OCI-LY1 (cell line): ENCODE measurements around the gene MMP21.
A peak's percentile ranks its signal among the peaks of the same experiment; 100 is the strongest.

Experiments used
- H2AFZ ChIP-seq: fragments of 200-600 bp; sonication (generic), shearing (Covaris generic); 2 replicates; pipeline ENCODE4 v1.6.0; 2014; ENCODE audit warnings: antibody characterized with exemption, mild to moderate bottlenecking, low read length
- H3F3A ChIP-seq: fragments of 200-600 bp; sonication (generic), shearing (Covaris generic); 2 replicates; pipeline ENCODE4 v1.6.0; 2014; ENCODE audit warnings: mild to moderate bottlenecking, antibody characterized with exemption, low read length, moderate library complexity; ENCODE audit not compliant: insufficient read depth
- H3K27ac ChIP-seq: fragments of 200-600 bp; sonication (generic); 2 replicates; pipeline ENCODE4 v1.5.1; 2014; ENCODE audit warnings: low read length, mixed run types, mild to moderate bottlenecking, low read depth; ENCODE audit not compliant: poor library complexity, severe bottlenecking
- H3K27me3 ChIP-seq: fragments of 200-600 bp; sonication (generic); 2 replicates; pipeline ENCODE4 v1.6.0; 2014; ENCODE audit warnings: antibody characterized with exemption, mild to moderate bottlenecking, low read length, moderate library complexity; ENCODE audit not compliant: insufficient read depth
- H3K36me3 ChIP-seq: fragments of 200-600 bp; sonication (generic); 2 replicates; pipeline ENCODE4 v1.6.1; 2014; ENCODE audit warnings: mild to moderate bottlenecking, antibody characterized with exemption, low read length, moderate library complexity, mixed read lengths; ENCODE audit not compliant: insufficient read depth
- H3K4me1 ChIP-seq: fragments of 200-600 bp; sonication (generic); 2 replicates; pipeline ENCODE4 v1.5.1; 2014; ENCODE audit warnings: mild to moderate bottlenecking, low read length, moderate library complexity; ENCODE audit not compliant: insufficient read depth, severe bottlenecking
- H3K4me2 ChIP-seq: fragments of 200-600 bp; sonication (generic), shearing (Covaris generic); 2 replicates; pipeline ENCODE4 v1.6.1; 2014; ENCODE audit warnings: low read length
- H3K4me3 ChIP-seq: fragments of 200-600 bp; sonication (generic); 2 replicates; pipeline ENCODE4 v1.5.1; 2014; ENCODE audit warnings: low read length, low read depth, mild to moderate bottlenecking, mixed read lengths; ENCODE audit not compliant: poor library complexity, severe bottlenecking
- H3K79me2 ChIP-seq: fragments of 200-600 bp; shearing (Covaris generic); 2 replicates; pipeline ENCODE4 v1.6.1; 2016; ENCODE audit warnings: mixed run types, low read length, mixed read lengths; ENCODE audit not compliant: insufficient read depth
- H3K9ac ChIP-seq: fragments of 200-600 bp; sonication (generic), shearing (Covaris generic); 2 replicates; pipeline ENCODE4 v1.6.1; 2014; ENCODE audit warnings: mild to moderate bottlenecking, low read length, mixed read lengths
- H3K9me2 ChIP-seq: fragments of 200-600 bp; sonication (generic), shearing (Covaris generic); 2 replicates; pipeline ENCODE4 v1.6.1; 2014; ENCODE audit warnings: low read depth, mild to moderate bottlenecking, low read length, mixed read lengths
- H3K9me3 ChIP-seq: fragments of 200-600 bp; shearing (Covaris generic); 2 replicates; pipeline ENCODE4 v1.6.1; 2014; ENCODE audit warnings: low read length, mixed read lengths
- H4K20me1 ChIP-seq: fragments of 200-600 bp; sonication (generic), shearing (Covaris generic); 2 replicates; pipeline ENCODE4 v1.6.0; 2016; ENCODE audit warnings: mild to moderate bottlenecking, low read length; ENCODE audit not compliant: insufficient read depth
- CTCF ChIP-seq: fragments of 200-600 bp; sonication (generic), shearing (Covaris generic); IDR thresholded peaks from 2 replicates; pipeline ENCODE4 v1.5.1; 2017; ENCODE audit warnings: mild to moderate bottlenecking, antibody characterized with exemption, low read length, moderate library complexity, mixed read lengths
- EZH2 ChIP-seq: fragments of 200-600 bp; sonication (generic), shearing (Covaris generic); IDR thresholded peaks from 2 replicates; pipeline ENCODE4 v1.8.0; 2017; ENCODE audit warnings: borderline replicate concordance, mixed run types, mild to moderate bottlenecking, antibody characterized with exemption, low read length, moderate library complexity, mixed read lengths

MMP21 gene

DNA sequence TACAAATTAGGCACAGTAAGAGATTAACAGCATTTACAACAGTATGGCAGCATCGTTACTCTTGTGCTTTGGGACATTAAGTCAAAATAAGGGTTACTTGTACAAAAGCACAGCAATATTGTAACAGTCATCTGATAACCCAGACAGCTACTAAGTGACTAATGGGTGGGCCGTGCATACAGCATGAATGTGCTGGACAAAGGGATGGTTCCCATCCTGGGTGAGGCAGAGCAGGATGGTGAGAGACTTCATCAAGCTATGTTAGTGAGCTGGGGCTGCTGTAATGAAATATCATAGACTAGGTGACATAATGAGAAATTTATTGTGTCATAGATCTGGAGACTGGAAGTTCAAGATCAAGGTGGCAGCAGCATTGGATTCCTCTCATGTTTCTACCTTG is 30.7 kb downstream of the MMP21 start:
- Histone ChIP-seq H3K36me3 (peaks cover 95% of the 10 kb centered on the region), H3K9me2 (no peaks in the 10 kb centered on the region), H3K27me3 (no peaks in the 10 kb centered on the region), H3K4me2 (no peak overlapping the region), H2AFZ (no peak overlapping the region), H3K9ac (no peak overlapping the region), H3K4me3 (no peak overlapping the region), H3K9me3 (no peaks in the 10 kb centered on the region), H4K20me1 (no peaks in the 10 kb centered on the region), H3K4me1 (no peaks in the 10 kb centered on the region), H3K79me2 (no peaks in the 10 kb centered on the region), H3K27ac (no peak overlapping the region), H3F3A (no peaks in the 10 kb centered on the region)
- TF ChIP-seq CTCF: no peak
- no peak for TF ChIP-seq EZH2

DNA sequence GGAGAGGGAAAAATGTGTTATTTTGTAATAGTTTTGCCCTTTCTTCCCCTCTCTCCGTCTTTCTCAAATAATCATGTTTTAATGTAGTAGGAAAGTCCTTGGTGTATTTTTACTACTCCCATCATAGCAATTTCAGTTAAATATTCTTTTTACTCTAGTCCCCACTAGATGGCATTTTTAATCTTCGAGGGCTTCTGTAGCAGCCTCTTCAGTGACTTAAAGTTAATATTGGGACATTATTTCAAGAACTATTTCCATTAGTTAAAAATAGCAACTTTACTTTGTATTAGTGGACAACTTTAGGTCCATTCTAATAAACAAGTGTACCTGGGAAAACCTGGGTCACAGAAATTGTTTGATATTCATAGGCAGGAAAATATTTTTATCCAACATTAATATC is 33.2 kb downstream of the MMP21 start:
- TF ChIP-seq CTCF (peak; percentile 22; the same call in 1 of the 2 replicates), EZH2 (no peak)
- no peaks in the 10 kb centered on the region for H3K4me1 ChIP-seq
- H3K36me3 ChIP-seq: peaks cover 95% of the 10 kb centered on the region
- H4K20me1 ChIP-seq: no peaks in the 10 kb centered on the region
- H3K9ac ChIP-seq: no peak overlapping the region
- no peaks in the 10 kb centered on the region for H3K79me2 ChIP-seq
- H3K4me2 ChIP-seq: no peak overlapping the region
- no peaks in the 10 kb centered on the region for H3K27me3 ChIP-seq
- H3K9me2 ChIP-seq: no peaks in the 10 kb centered on the region
- no peaks in the 10 kb centered on the region for H3F3A ChIP-seq
- no peak overlapping the region for H2AFZ ChIP-seq
- H3K9me3 ChIP-seq: no peaks in the 10 kb centered on the region
- no peak overlapping the region for H3K27ac ChIP-seq
- H3K4me3 ChIP-seq: no peak overlapping the region

DNA sequence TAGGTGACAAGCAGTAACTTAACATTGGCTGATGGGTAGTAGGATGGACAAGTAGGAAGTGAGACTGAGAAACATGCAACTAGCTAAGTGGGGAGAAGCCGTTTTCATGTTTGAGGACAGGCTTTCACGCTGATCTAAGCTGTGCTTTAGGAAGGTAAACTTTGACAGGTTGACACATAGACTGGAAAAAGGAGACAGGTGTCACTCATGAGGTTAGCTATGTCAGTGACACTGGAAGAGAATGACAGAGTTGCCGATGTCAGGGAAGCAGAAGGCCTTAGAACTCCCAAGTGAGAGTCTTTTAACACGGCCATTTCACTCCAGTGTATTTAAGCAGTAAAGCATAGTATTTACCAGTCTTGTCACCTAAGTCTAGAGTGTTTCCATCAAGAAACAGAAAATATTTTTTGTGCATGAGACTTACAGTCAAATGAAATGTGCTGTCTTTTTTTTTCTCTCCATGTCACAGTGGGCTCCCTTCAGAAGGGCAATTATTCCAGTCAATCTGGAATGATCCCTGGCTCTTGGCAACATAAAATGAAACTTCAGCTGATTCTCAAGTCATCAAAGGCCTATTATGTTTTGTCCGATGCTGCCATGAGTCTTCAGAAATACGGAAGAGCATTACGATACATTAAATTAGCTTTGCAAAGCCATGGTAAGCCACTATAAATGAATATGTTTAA is 35.5 kb downstream of the MMP21 start:
- TF ChIP-seq EZH2 (no peak), CTCF (no peak)
- Histone ChIP-seq H3K79me2 (no peaks in the 10 kb centered on the region), H3K9ac (no peak overlapping the region), H3K4me3 (no peak overlapping the region), H3K4me1 (no peaks in the 10 kb centered on the region), H4K20me1 (no peaks in the 10 kb centered on the region), H2AFZ (no peak overlapping the region), H3K27me3 (no peaks in the 10 kb centered on the region), H3K27ac (no peak overlapping the region), H3F3A (no peaks in the 10 kb centered on the region), H3K36me3 (peaks cover 95% of the 10 kb centered on the region), H3K9me2 (no peaks in the 10 kb centered on the region), H3K9me3 (no peaks in the 10 kb centered on the region), H3K4me2 (no peak overlapping the region)
